Suppressor macrophage (primary cell): Measurements from ENCODE around the gene BIVM.

Experiments
- DNase-seq, 4 experiments: peaks; one replicate each; pipeline ENCODE4 v3.0.0-alpha.2; 2020 to 2022

The BIVM gene

DNA sequence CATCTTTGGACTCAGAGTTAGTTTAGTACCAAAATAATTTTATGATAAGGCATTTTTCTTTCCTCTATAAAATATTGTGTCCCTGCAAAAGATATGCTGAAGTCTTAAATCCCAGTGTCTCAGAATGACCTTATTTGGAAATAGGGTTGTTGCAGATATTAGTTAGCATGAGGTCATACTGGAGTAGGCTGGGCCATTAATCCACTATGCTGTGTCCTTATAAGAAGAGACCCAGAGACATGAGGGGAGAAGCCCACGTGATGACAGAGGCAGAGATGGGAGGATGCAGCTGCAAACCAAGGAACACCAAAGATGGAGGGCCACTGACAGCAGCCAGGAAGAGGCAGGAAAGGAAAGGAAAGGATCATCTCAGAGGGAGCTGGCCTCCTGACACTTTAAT lies 6.5 kb upstream of the BIVM start:
- DNase-seq = no peak

DNA sequence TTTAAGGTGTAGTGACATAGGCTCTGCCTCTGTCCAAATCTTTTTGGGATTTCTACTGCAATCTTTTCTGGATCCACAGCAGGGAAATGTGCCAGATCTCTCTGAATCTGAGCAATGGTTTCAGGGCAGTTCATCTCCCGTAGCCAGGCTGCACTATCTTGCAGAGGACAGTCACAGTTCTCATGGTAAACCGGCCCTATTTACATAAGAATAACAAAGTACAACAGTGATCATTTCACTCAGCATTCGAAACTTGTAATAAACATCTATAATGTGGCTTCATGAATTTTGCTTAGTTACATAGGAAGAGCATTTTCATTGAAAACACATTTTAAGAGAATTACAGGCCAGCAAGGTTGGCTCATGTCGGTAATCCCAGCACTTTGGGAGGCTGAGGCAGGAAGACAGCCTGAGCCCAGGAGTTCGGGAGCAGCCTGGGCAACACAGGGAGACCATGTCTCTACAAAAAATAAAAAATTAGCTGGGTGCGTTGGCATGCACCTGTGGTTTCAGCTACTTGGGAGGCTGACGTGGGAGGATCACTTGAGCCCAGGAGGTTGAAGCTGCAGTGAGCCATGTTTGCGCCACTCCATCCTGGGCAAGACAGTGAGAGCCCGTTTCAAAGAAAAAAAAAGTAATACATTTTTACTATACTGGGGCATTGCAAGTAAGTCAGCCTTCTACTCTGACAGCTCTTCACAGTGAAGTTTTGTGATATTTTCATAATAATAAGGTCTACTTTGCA lies 5.1 kb upstream of the BIVM start:
- DNase-seq = no peak

DNA sequence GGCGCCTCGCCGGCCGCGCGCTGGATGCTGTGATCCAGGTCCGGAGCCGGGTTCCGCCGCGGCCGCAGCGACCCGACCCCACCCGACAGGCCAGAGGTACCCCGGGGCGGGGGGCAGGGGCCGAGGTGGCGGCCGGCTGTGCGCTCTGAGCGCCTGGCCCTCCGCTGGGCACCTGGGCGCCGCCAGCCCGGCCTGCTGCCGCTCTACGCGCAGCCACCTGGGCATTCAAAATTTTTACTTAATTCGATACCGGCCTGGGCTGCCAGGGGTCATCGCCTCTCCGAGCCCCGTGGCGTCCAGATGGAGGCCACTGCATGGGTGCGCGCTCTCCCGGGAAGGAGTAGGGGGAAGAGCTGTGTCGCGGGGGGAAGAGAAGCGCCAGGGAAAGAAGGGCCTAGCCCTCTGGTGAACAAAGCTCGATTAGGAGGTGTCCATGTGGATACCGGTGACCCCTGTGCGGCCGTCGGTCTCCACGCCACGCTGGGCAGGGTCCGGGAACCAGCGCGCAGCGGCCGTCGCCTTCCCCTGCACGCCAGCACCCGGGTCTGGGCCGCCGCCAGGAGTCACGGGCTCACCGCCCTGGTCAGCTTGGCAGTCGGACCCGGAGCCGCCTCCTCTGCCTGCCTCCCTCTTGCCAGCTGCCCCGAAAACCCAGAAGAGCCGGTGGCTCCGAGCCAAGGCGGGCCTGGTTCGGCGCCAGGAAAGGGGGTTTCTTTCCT lies 666 bp downstream of the BIVM start:
- DNase-seq = peak; percentile 15 to 58 (median 28)

GRCh38 chr13:102800145-102801041 lies 1.5 kb downstream of the BIVM start:
- peak; percentile 84 to 93 (median 88) for DNase-seq

GRCh38 chr13:102805680-102806079 lies 6.8 kb downstream of the BIVM start:
- DNase-seq = no peak

DNA sequence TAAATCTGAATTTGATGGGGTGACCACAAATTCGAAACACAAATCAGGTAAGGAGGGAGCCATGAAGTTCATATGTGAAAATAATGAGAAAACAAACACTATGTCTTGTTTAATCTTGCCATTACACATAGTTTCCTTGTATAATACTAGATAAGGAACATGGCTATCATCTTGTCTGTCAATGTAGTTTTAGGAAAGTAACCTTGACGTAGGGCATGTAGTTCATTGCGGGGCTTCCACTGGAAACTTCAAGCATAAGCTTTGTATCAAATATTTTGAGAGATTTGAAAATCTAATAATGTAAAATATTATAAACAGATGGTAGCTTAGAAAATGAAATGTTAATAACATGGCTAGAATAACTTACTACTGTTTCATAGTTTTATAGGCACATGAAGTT lies 8.8 kb downstream of the BIVM start:
- DNase-seq = no peak

- DNase-seq = no peak
These were observed 13.8 kb downstream of the BIVM start for GRCh38 chr13:102812611-102813287.

GRCh38 chr13:102814025-102814607 lies 15.2 kb downstream of the BIVM start:
- no peak for DNase-seq

GRCh38 chr13:102814793-102815192 lies 15.9 kb downstream of the BIVM start:
- DNase-seq = no peak

DNA sequence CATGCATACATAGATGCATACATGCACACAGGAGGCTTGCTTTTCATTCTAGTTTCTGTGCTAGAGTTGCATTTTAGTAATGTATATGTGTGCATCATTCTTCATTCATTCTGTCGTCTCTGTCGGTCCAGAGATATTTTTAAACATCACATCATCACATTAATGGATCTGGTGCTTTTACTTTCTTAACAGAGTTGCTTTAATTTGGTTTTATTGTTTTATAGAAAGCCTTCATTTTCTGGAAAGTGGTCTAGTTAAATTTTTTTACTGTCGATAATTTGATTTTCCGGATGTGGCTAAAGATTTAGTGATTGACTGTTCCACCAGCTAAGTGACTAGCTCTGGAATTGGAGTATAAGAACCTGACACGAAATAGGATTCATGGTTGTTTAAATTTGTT lies 16.9 kb downstream of the BIVM start:
- no peak for DNase-seq

DNA sequence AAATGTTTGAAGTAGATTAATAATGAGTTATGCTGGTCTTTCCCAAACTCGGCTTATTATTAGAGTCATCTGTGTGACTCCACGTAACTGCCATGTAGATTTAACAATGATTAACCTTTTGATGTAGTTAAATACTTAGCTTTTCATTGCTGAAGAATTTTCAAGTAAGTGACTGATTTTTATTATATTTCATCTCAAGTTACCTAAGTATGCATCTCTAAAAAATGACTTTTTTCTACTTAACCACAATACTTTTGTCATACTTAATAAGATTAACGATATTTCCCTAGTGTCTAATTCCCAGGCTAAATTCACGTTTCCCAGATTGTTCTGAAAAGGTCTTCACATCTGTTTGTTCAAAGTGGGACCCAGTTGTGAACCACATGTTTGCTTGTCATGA lies 17.8 kb downstream of the BIVM start:
- DNase-seq = no peak

- DNase-seq = no peak
These were observed 18.3 kb downstream of the BIVM start for GRCh38 chr13:102817241-102817640.

DNA sequence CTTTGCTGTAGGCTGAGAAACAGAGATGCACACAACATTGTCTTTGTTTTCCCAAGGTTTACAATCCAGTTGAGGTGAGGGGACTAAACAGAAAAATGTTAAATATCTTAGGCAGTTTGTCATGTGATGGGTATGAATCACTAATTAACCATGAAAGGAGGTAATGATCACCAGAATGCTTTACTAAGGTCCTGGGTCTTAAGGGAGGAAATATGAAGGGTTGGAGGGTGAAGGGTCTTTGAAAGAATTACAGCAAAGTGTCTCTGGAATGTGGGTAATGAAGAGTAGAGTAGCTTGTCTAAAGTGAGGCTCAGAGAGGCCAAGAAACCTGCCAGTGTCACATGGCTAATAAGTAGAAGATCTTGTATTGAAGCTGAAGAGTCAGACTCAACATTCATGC lies 19.0 kb downstream of the BIVM start:
- DNase-seq = no peak

- no peak for DNase-seq
These were observed 26.5 kb downstream of the BIVM start for GRCh38 chr13:102825400-102825799.

DNA sequence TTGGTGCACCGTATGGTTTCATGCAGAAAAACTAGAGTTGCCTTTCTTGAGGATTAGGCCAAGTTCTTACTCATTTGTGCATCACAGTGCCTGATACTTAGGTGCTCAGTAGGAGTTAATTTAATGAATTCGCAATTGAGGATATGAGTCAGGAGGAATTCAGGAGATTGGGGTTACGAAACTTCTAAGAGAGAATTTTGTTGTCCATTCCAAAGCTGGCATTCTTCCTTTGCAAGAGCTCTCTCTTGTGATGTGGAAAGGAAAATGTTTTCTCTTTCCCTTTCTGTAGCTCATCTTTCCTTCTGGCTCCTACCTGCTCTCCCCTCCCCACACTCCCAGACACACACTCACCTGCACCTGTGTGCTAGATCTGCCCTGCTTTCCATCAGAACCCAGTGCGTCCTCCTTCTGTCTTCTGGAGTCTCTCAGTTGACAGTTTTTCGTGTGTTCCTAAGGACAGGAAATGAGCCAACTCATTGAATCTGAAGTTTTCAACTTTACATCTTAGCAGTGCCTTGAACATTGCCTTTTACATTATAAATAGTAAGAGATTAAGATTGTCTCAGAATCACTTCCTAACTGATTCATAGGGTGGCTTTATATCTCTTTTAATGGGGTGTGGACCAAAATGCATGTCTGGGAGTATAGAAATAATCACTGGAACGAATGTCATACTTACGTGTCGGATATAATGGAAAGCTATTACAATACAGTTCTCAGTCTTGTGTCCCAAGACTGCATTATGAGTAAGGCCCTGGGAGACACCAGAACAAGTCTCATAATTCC lies 27.2 kb downstream of the BIVM start:
- DNase-seq = no peak

GRCh38 chr13:102830646-102831045 lies 31.7 kb downstream of the BIVM start:
- DNase-seq = no peak

DNA sequence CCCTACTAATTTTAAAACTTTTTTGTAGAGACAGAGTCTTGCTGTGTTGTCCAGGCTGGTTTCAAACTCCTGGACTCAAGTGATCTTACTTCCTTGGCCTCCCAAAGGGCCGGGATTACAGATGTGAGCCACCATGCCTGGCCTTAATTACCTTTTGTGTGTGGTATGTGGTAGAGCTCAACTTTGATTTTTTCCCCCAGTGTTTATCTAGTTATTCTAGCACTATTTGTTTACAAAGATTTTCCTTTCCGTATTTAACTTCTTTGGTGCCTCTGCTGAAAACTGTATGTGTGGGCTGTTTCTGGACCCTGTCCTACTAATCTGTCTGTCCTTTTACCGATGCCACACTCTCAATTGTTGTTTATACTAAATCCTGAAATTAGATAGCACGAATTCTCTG lies 37.6 kb downstream of the BIVM start:
- no peak for DNase-seq

DNA sequence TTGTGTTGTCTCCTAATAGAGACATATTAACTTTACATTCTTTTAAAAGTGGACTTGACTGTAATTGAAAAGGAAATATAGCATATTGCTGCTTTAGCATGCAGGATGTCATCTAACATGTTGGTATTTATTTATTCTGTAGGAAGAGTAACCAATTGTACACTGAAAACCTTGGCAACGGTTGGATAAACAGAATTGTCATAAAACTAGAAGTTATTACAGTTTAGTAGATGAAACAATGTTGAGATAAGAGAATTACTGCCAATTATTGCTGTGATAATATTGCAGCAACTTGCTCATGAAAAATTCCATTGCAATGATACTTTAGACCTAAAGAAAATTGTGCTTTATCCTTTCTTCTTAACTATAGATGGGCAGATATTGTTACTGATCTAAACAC lies 39.4 kb downstream of the BIVM start:
- no peak for DNase-seq

- DNase-seq = no peak
These were observed 40.1 kb downstream of the BIVM start for GRCh38 chr13:102838982-102839381.

- no peak for DNase-seq
These were observed 40.5 kb downstream of the BIVM start for GRCh38 chr13:102839462-102839861.

DNA sequence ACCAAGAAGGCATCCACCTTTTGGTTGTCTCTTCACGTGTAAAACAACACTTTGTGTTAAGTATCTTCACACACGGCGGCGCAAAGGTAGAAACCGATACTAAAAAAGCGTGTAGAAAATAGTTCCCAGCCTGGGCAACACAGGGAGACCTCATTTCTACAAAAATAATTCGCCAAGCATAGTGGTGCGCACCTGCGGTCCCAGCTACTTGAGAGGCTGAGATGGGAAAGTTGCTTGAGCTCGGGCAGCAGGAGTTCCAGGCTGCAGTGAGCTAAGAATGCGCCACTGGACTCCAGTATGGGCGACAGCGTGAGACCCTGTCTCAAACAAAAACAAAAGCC lies 46.3 kb downstream of the BIVM start:
- DNase-seq = no peak
